NCI-H1048 (cell line): ENCODE measurements around the gene PRRT3.

Source experiments
- DNase-seq: peaks from one replicate; lab custom pipeline; 2025; lab: John Stamatoyannopoulos, UW

Gene PRRT3

GRCh38 chr3:9951962-9952805, at the start of gene PRRT3:
Gene PRRT3, minus strand, starts transcription at chr3:9952408. Its CDS starts 2,293 bp downstream, at chr3:9950115.
- DNase-seq, result no peak

GRCh38 chr3:10000686-10001085, 48.5 kb upstream of the PRRT3 start:
- no peak for DNase-seq

- DNase-seq, result no peak
These were observed 42.1 kb upstream of the PRRT3 start for GRCh38 chr3:9994086-9994844.

GRCh38 chr3:9986230-9986725, 34.1 kb upstream of the PRRT3 start:
- DNase-seq, result no peak

GRCh38 chr3:9980251-9980650, 28.0 kb upstream of the PRRT3 start:
- no peak for DNase-seq

- no peak for DNase-seq
These were observed 26.6 kb upstream of the PRRT3 start for GRCh38 chr3:9978710-9979305.

- DNase-seq, result no peak
These were observed 24.8 kb upstream of the PRRT3 start for GRCh38 chr3:9976721-9977709.

- no peak for DNase-seq
These were observed 17.9 kb upstream of the PRRT3 start for GRCh38 chr3:9970020-9970652.

GRCh38 chr3:9969632-9970019, 17.4 kb upstream of the PRRT3 start:
- no peak for DNase-seq

- DNase-seq, result no peak
These were observed 14.6 kb upstream of the PRRT3 start for GRCh38 chr3:9966841-9967240.

GRCh38 chr3:9965200-9965875, 13.1 kb upstream of the PRRT3 start:
- no peak for DNase-seq

- no peak for DNase-seq
These were observed 5.0 kb upstream of the PRRT3 start for GRCh38 chr3:9957214-9957613.

GRCh38 chr3:9955611-9956352, 3.6 kb upstream of the PRRT3 start:
- no peak for DNase-seq

- no peak for DNase-seq
These were observed 2.9 kb upstream of the PRRT3 start for GRCh38 chr3:9955067-9955502.

- DNase-seq, result no peak
These were observed 628 bp downstream of the PRRT3 start for GRCh38 chr3:9951598-9951961.

- DNase-seq, result no peak
These were observed 1.1 kb downstream of the PRRT3 start for GRCh38 chr3:9951126-9951525.

- DNase-seq, result no peak
These were observed 2.6 kb downstream of the PRRT3 start for GRCh38 chr3:9949626-9950025.

- no peak for DNase-seq
These were observed 3.1 kb downstream of the PRRT3 start for GRCh38 chr3:9949115-9949514.

- no peak for DNase-seq
These were observed 3.6 kb downstream of the PRRT3 start for GRCh38 chr3:9948586-9948985.
